SH-SY5Y (cell line): ENCODE measurements around the gene ALDH7A1.

Experiments used
- GATA2 ChIP-seq: IDR thresholded peaks from 2 replicates; pipeline ENCODE4 v1.6.1; 2011; ENCODE audit warnings: mild to moderate bottlenecking, low read depth, low read length
- GATA3 ChIP-seq: IDR thresholded peaks from 2 replicates; pipeline ENCODE4 v1.6.1; 2011; ENCODE audit warnings: low read depth, mild to moderate bottlenecking, low read length, moderate library complexity

- TF ChIP-seq GATA2 (no peak), GATA3 (no peak)
Observed at GRCh38 chr5:126589536-126590297, 5.3 kb downstream of the ALDH7A1 start.
